Fibroblast of upper back skin (primary cell): ENCODE results near the gene FHOD1.

Experiments used
- DNase-seq: peaks from one replicate; pipeline ENCODE4 v3.0.0-alpha.2; 2013

The FHOD1 gene

GRCh38 chr16:67247192-67248072 lies at the start of gene FHOD1:
FHOD1 (minus strand) TSS chr16:67247481; CDS start chr16:67247410, 71 bp downstream.
- DNase-seq: peak; percentile 95

GRCh38 chr16:67296420-67296819 lies 49.1 kb upstream of the FHOD1 start:
- peak; percentile 77 for DNase-seq

GRCh38 chr16:67294938-67295361 lies 47.7 kb upstream of the FHOD1 start:
- peak; percentile 50 for DNase-seq

- DNase-seq: no peak
These were observed 47.0 kb upstream of the FHOD1 start for GRCh38 chr16:67294171-67294757.

- DNase-seq: no peak
These were observed 44.2 kb upstream of the FHOD1 start for GRCh38 chr16:67291461-67291860.

- no peak for DNase-seq
These were observed 40.7 kb upstream of the FHOD1 start for GRCh38 chr16:67287960-67288359.

- no peak for DNase-seq
These were observed 39.4 kb upstream of the FHOD1 start for GRCh38 chr16:67286441-67287235.

GRCh38 chr16:67284699-67285646 lies 37.7 kb upstream of the FHOD1 start:
- no peak for DNase-seq

GRCh38 chr16:67283826-67284555 lies 36.7 kb upstream of the FHOD1 start:
- no peak for DNase-seq

GRCh38 chr16:67283039-67283825 lies 36.0 kb upstream of the FHOD1 start:
- DNase-seq: no peak

- no peak for DNase-seq
These were observed 35.1 kb upstream of the FHOD1 start for GRCh38 chr16:67282447-67282805.

- no peak for DNase-seq
These were observed 34.5 kb upstream of the FHOD1 start for GRCh38 chr16:67281536-67282446.

GRCh38 chr16:67280090-67281015 lies 33.1 kb upstream of the FHOD1 start:
- DNase-seq: no peak

- DNase-seq: peak; percentile 72
These were observed 32.2 kb upstream of the FHOD1 start, which contains the start of gene PLEKHG4 for GRCh38 chr16:67279296-67280089. PLEKHG4 (plus strand) TSS chr16:67279532; CDS start chr16:67280045, 513 bp downstream.

GRCh38 chr16:67278773-67279295 lies 31.6 kb upstream of the FHOD1 start:
- peak; percentile 13 for DNase-seq

GRCh38 chr16:67277999-67278772 lies 30.9 kb upstream of the FHOD1 start:
- peak; percentile 91 for DNase-seq
